IMR-90 (cell line): Measurements from ENCODE around the gene HTR1D. TPM values are rescaled to one million over a fixed set of nuclear protein-coding genes. Genes with fewer than 3 reads are reported as not detected.

Experiments used
- ATAC-seq: fragments of 200-7000 bp; cut with Tn5 transposase; 2 replicates; pipeline ENCODE4 v1.9.1; 2020; ENCODE audit warnings: low read depth, mild to moderate bottlenecking, moderate library complexity
- BruUV-seq: library from RNA; stranded (reverse); fragments of 400-500 nt; replicated peaks from 2 replicates; lab custom pipeline; 2021; lab: Mats Ljungman, UMichigan
- CTCF ChIA-PET: fragments of 300-600 bp; formaldehyde crosslinking; extraction: SDS; loops from one replicate; lab custom pipeline; 2021; ENCODE audit warnings: antibody characterized with exemption; lab: Yijun Ruan, JAX
- POLR2A ChIA-PET: fragments of 300-600 bp; sonication (Branson Sonifier 250); formaldehyde crosslinking; loops from one replicate; lab custom pipeline; 2022; ENCODE audit warnings: antibody characterized with exemption; ENCODE audit not compliant: unreplicated experiment; lab: Charles Lee
- DNase-seq: peaks from one replicate; pipeline ENCODE4 v3.0.0; 2013
- H2AFZ ChIP-seq: replicated peaks from 2 replicates; pipeline ENCODE3; 2013; ENCODE audit warnings: low read length, mild to moderate bottlenecking; ENCODE audit not compliant: poor library complexity
- H2AK5ac ChIP-seq: 2 replicates; pipeline ENCODE4 v1.6.1; 2013; ENCODE audit warnings: low read depth, low read length, inconsistent platforms
- H2AK9ac ChIP-seq: replicated peaks from 2 replicates; pipeline ENCODE3; 2013; ENCODE audit warnings: mild to moderate bottlenecking, low read depth, low read length, moderate library complexity; ENCODE audit not compliant: poor library complexity
- H2BK120ac ChIP-seq: 2 replicates; pipeline ENCODE4 v1.6.1; 2013; ENCODE audit warnings: low read depth, low read length, inconsistent platforms
- H2BK15ac ChIP-seq: 3 replicates; pipeline ENCODE4 v1.6.1; 2013; ENCODE audit warnings: low read depth, low read length, inconsistent platforms
- H2BK20ac ChIP-seq: 2 replicates; pipeline ENCODE4 v1.6.1; 2013; ENCODE audit warnings: low read depth, mild to moderate bottlenecking, inconsistent platforms, low read length, moderate library complexity
- H2BK5ac ChIP-seq: 2 replicates; pipeline ENCODE4 v1.6.1; 2013; ENCODE audit warnings: mild to moderate bottlenecking, low read depth, low read length, inconsistent platforms; ENCODE audit not compliant: poor library complexity, severe bottlenecking
- H3K14ac ChIP-seq: replicated peaks from 2 replicates; pipeline ENCODE4 v1.6.1; 2013; ENCODE audit warnings: low read depth, low read length, inconsistent platforms
- H3K18ac ChIP-seq: 2 replicates; pipeline ENCODE4 v1.6.1; 2013; ENCODE audit warnings: low read depth, low read length, control low read depth
- H3K23ac ChIP-seq: 2 replicates; pipeline ENCODE4 v1.6.1; 2013; ENCODE audit warnings: low read depth, low read length, inconsistent platforms
- H3K27ac ChIP-seq: 2 replicates; pipeline ENCODE4 v1.5.1; 2013; ENCODE audit warnings: mild to moderate bottlenecking, control low read depth, low read length; ENCODE audit not compliant: insufficient read depth
- H3K27me3 ChIP-seq: 2 replicates; pipeline ENCODE4 v1.6.1; 2013; ENCODE audit warnings: low read length; ENCODE audit not compliant: control insufficient read depth, insufficient read depth
- H3K36me3 ChIP-seq: 2 replicates; pipeline ENCODE4 v1.6.1; 2013; ENCODE audit warnings: low read length, mixed read lengths; ENCODE audit not compliant: control insufficient read depth, insufficient read depth
- H3K4ac ChIP-seq: 2 replicates; pipeline ENCODE4 v1.6.1; 2013; ENCODE audit warnings: low read depth, low read length, inconsistent platforms
- H3K4me1 ChIP-seq: 2 replicates; pipeline ENCODE4 v1.6.1; 2013; ENCODE audit warnings: low read length, mixed read lengths; ENCODE audit not compliant: control insufficient read depth, insufficient read depth
- H3K4me2 ChIP-seq: 2 replicates; pipeline ENCODE4 v1.6.1; 2013; ENCODE audit warnings: low read depth, mild to moderate bottlenecking, control low read depth, low read length, moderate library complexity
- H3K4me3 ChIP-seq: 2 replicates; pipeline ENCODE4 v1.5.1; 2013; ENCODE audit warnings: low read depth, mild to moderate bottlenecking, control low read depth, low read length, moderate library complexity; ENCODE audit not compliant: insufficient read depth
- H3K56ac ChIP-seq: 2 replicates; pipeline ENCODE4 v1.6.1; 2013; ENCODE audit warnings: low read length, inconsistent platforms; ENCODE audit not compliant: insufficient read depth; ENCODE audit errors: extremely low read depth
- H3K79me1 ChIP-seq, 2 experiments: 2 replicates each; pipeline ENCODE4 v1.6.1; 2013; ENCODE audit warnings: low read length in 2 of 2, inconsistent platforms in 1 of 2, low read depth in 1 of 2
- H3K9ac ChIP-seq: 2 replicates; pipeline ENCODE4 v1.6.1; 2013; ENCODE audit warnings: low read depth, low read length, control low read depth
- H3K9me1 ChIP-seq: 2 replicates; pipeline ENCODE4 v1.6.1; 2013; ENCODE audit warnings: low read length, inconsistent platforms; ENCODE audit not compliant: insufficient read depth
- H3K9me3 ChIP-seq: 2 replicates; pipeline ENCODE4 v1.6.1; 2013; ENCODE audit warnings: low read length; ENCODE audit not compliant: control insufficient read depth, insufficient read depth
- H4K20me1 ChIP-seq: 2 replicates; pipeline ENCODE4 v1.6.1; 2013; ENCODE audit warnings: low read length, inconsistent platforms; ENCODE audit not compliant: insufficient read depth
- H4K5ac ChIP-seq: 2 replicates; pipeline ENCODE4 v1.6.1; 2013; ENCODE audit warnings: mild to moderate bottlenecking, low read depth, low read length, control low read depth
- H4K8ac ChIP-seq, 2 experiments: 2 replicates each; pipeline ENCODE4 v1.6.1; 2013; ENCODE audit warnings: low read depth in 2 of 2, low read length in 2 of 2, control low read depth in 1 of 2, inconsistent platforms in 1 of 2
- H4K91ac ChIP-seq: 2 replicates; pipeline ENCODE4 v1.6.1; 2013; ENCODE audit warnings: low read depth, low read length, inconsistent platforms; ENCODE audit not compliant: insufficient read depth
- BHLHE40 ChIP-seq: fragments of 150-350 bp; IDR thresholded peaks from 2 replicates; pipeline ENCODE4 v1.6.1; 2016; ENCODE audit warnings: mild to moderate bottlenecking, low read depth, low read length
- CEBPB ChIP-seq: IDR thresholded peaks from 2 replicates; pipeline ENCODE4 v1.6.1; 2012; ENCODE audit warnings: low read depth, low read length, improper control_type of control experiment
- CHD1 ChIP-seq: IDR thresholded peaks from 2 replicates; pipeline ENCODE4 v1.6.1; 2012; ENCODE audit warnings: low read depth, low read length, improper control_type of control experiment
- CTCF ChIP-seq: conservative IDR thresholded peaks from 2 replicates; pipeline ENCODE4 v1.5.1; 2012; ENCODE audit warnings: mild to moderate bottlenecking, low read depth, low read length, improper control_type of control experiment
- ELK1 ChIP-seq: fragments of 150-350 bp; IDR thresholded peaks from 2 replicates; pipeline ENCODE4 v1.6.1; 2016; ENCODE audit warnings: low read depth, mild to moderate bottlenecking, low read length, moderate library complexity, borderline replicate concordance
- MAZ ChIP-seq: IDR thresholded peaks from 2 replicates; pipeline ENCODE4 v1.6.1; 2012; ENCODE audit warnings: low read depth, mild to moderate bottlenecking, low read length, improper control_type of control experiment, moderate library complexity, borderline replicate concordance
- NFE2L2 ChIP-seq: fragments of 150-350 bp; IDR thresholded peaks from 2 replicates; pipeline ENCODE4 v1.6.1; 2016; ENCODE audit warnings: low read depth, mild to moderate bottlenecking, low read length
- POLR2A ChIP-seq: IDR thresholded peaks from 2 replicates; pipeline ENCODE4 v1.6.1; 2012; ENCODE audit warnings: mild to moderate bottlenecking, low read depth, low read length
- RAD21 ChIP-seq: IDR thresholded peaks from 2 replicates; pipeline ENCODE4 v1.6.1; 2012; ENCODE audit warnings: low read length, improper control_type of control experiment
- RFX5 ChIP-seq: IDR thresholded peaks from 2 replicates; pipeline ENCODE4 v1.8.0; 2012; ENCODE audit warnings: low read depth, mild to moderate bottlenecking, low read length, moderate library complexity
- SMC3 ChIP-seq: fragments of 150-350 bp; IDR thresholded peaks from 2 replicates; pipeline ENCODE4 v1.6.1; 2016; ENCODE audit warnings: low read depth, mild to moderate bottlenecking, antibody characterized with exemption, low read length, moderate library complexity
- USF2 ChIP-seq: fragments of 150-350 bp; IDR thresholded peaks from 2 replicates; pipeline ENCODE4 v1.6.1; 2017; ENCODE audit warnings: mild to moderate bottlenecking, antibody characterized with exemption, low read length, low read depth
- WGBS, 2 experiments: methylation state at CpG; one replicate each; pipeline versions ENCODE4 v1.1.5 to v1.1.7; 2013; ENCODE audit warnings: missing lambda C conversion rate in 2 of 2; ENCODE audit not compliant: insufficient read length in 1 of 2; ENCODE audit errors: extremely low coverage in 2 of 2; 5-methylcytosine and 5-hydroxymethylcytosine counted together
- dilution Hi-C: fragments of 300-500 bp; cut with HindIII; formaldehyde crosslinking; loops from one replicate; pipeline ENCODE4 v1.14.3; 2018; ENCODE audit warnings: low sequenced_read_pairs; ENCODE audit not compliant: unreplicated experiment
- in situ Hi-C: fragments of 300-500 bp; cut with MboI; formaldehyde crosslinking; loops from 3 replicates; pipeline ENCODE4 v1.14.3; 2019; ENCODE audit warnings: low sequenced_read_pairs, inconsistent platforms, mixed read lengths
- intact Hi-C: fragments of 100-400 bp; cut with micrococcal nuclease; formaldehyde crosslinking; loops from 2 replicates; pipeline ENCODE4 v1.10.0; 2022
- polyA plus RNA-seq, 3 experiments: library from polyadenylated mRNA; depleted of rRNA; stranded (reverse); fragments of >200 nt; gene quantifications; 2 replicates each; pipeline ENCODE4 v1.2.3, GENCODE V29; 2012; ENCODE audit warnings: low replicate concordance in 1 of 3
- total RNA-seq: library from RNA; depleted of rRNA; stranded (reverse); fragments of >200 nt; gene quantifications from 2 replicates; pipeline ENCODE4 v1.2.3, GENCODE V29; 2012

HTR1D gene
- total and polyA plus RNA-seq, 2 of the 4 experiments (the other 2 are of a cell fraction), result 0.03 to 0.18 TPM

DNA sequence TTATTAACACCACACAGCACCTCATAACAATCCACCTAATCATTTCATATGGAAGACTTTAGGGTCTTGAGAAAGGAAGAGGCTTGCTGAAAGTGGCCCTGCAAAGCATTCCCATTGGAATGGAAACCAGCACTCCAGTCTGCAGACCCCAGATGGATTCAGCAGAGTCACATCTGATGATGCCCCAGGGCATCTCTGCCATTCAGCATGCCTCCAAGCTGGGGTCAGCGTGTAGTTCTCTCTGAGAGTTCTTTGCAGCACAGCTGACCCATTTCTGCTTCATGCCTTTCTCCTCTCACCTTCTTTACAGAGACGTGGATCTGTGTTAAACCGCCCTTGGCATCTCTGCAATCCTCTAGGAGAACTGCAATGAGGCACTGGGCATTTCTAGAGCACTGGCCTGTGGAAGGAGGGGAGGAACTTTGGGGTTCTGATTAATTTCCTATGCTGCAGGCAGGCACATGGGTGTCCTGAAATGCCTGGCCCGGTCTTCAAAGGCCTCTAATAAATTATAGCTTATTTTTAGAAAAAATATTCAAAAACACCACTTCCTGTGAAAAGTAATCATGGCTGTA is 46.0 kb downstream of the HTR1D start:
- 100% methylated on average over 1 of the region's 4 CpGs; no CpG with 5 or more reads in 1 of the 2 experiments for WGBS, 2 experiments
- H3K9ac ChIP-seq, result no peak overlapping the region
- no peak for DNase-seq
- H3K4ac ChIP-seq, result peak overlapping the region; percentile 35
- no peak overlapping the region for H2BK15ac ChIP-seq
- H3K79me1 ChIP-seq, result peaks cover 0 to 20% of the 10 kb centered on the region in 2 experiments; a peak in 2 of 4 replicates
- H3K4me2 ChIP-seq, result no peak overlapping the region
- ChIA-PET CTCF (no interaction called here), POLR2A (no interaction called here)
- no peak overlapping the region for H3K14ac ChIP-seq
- no peak for ATAC-seq
- no peak overlapping the region for H2BK120ac ChIP-seq
- H3K9me1 ChIP-seq, result peaks cover 1% of the 10 kb centered on the region; the same call in 1 of the 2 replicates
- H4K5ac ChIP-seq, result no peak overlapping the region
- H3K56ac ChIP-seq, result no peak overlapping the region
- H3K4me3 ChIP-seq, result no peak overlapping the region
- no peaks in the 10 kb centered on the region for H3K27me3 ChIP-seq
- H3K36me3 ChIP-seq, result no peaks in the 10 kb centered on the region
- H2BK20ac ChIP-seq, result no peak overlapping the region
- H2BK5ac ChIP-seq, result no peak overlapping the region
- no peak overlapping the region for H3K18ac ChIP-seq
- H2AFZ ChIP-seq, result peak overlapping the region; percentile 54
- TF ChIP-seq MAZ (no peak), POLR2A (no peak), CHD1 (no peak), ELK1 (no peak), CTCF (no peak), USF2 (no peak), RAD21 (no peak), CEBPB (no peak), NFE2L2 (no peak), RFX5 (no peak), BHLHE40 (no peak), SMC3 (no peak)
- in situ Hi-C loops, result no loop called here
- no peaks in the 10 kb centered on the region for H3K9me3 ChIP-seq
- no peak overlapping the region for H3K27ac ChIP-seq
- H4K20me1 ChIP-seq, result peaks cover 20% of the 10 kb centered on the region
- intact Hi-C loops, result no loop called here
- 0 out of 2 replicates have a peak overlapping the region, but pooled peaks have one; percentile 33 for H4K91ac ChIP-seq
- dilution Hi-C loops, result no loop called here
- H3K23ac ChIP-seq, result peak overlapping the region; percentile 5; the same call in 1 of the 2 replicates
- H4K8ac ChIP-seq, result no peak overlapping the region
- H3K4me1 ChIP-seq, result peaks cover 5% of the 10 kb centered on the region
- no peak overlapping the region for H2AK5ac ChIP-seq
- no TSS peak for BruUV-seq
- H2AK9ac ChIP-seq, result peak overlapping the region; percentile 74
